Parathyroid adenoma (tissue), 2 donors: ENCODE measurements around the gene SKIC8.

Experiments
- H2AFZ ChIP-seq: fragments of 300-600 bp; sonication (generic); one replicate; pipeline ENCODE4 v1.7.0; 2017; ENCODE audit warnings: antibody characterized with exemption, mild to moderate bottlenecking
- H3K27ac ChIP-seq: fragments of 300-600 bp; sonication (generic); one replicate; pipeline ENCODE4 v1.7.0; 2017
- H3K27me3 ChIP-seq: fragments of 300-600 bp; sonication (generic); one replicate; pipeline ENCODE4 v1.7.0; 2017; ENCODE audit warnings: low read length; ENCODE audit not compliant: control insufficient read depth, insufficient read depth
- H3K36me3 ChIP-seq: fragments of 300-600 bp; sonication (generic); one replicate; pipeline ENCODE4 v1.7.0; 2017; ENCODE audit warnings: low read length; ENCODE audit not compliant: control insufficient read depth, insufficient read depth
- H3K4me1 ChIP-seq: fragments of 300-600 bp; sonication (generic); one replicate; pipeline ENCODE4 v1.7.0; 2017; ENCODE audit warnings: control low read depth
- H3K4me2 ChIP-seq: fragments of 300-600 bp; sonication (generic); one replicate; pipeline ENCODE4 v1.7.0; 2017; ENCODE audit warnings: low read length
- H3K4me3 ChIP-seq: fragments of 300-600 bp; sonication (generic); one replicate; pipeline ENCODE4 v1.7.0; 2017; ENCODE audit warnings: low read depth, low read length
- H3K79me2 ChIP-seq: fragments of 300-600 bp; sonication (generic); one replicate; pipeline ENCODE4 v1.7.0; 2017; ENCODE audit warnings: control low read depth
- H3K9ac ChIP-seq: fragments of 300-600 bp; sonication (generic); one replicate; pipeline ENCODE4 v1.7.0; 2017; ENCODE audit warnings: mild to moderate bottlenecking
- H3K9me3 ChIP-seq: fragments of 300-600 bp; sonication (generic); one replicate; pipeline ENCODE4 v1.7.0; 2017; ENCODE audit warnings: low read length; ENCODE audit not compliant: control insufficient read depth
- TF ChIP-seq, protein P1 (sequence below): fragments of 300-600 bp; sonication (generic); IDR thresholded peaks from one replicate; pipeline ENCODE4 v1.7.0; 2017; ENCODE audit warnings: antibody characterized with exemption, mild to moderate bottlenecking
- donor health status: primary hyperparathyroidism.

The SKIC8 gene

DNA sequence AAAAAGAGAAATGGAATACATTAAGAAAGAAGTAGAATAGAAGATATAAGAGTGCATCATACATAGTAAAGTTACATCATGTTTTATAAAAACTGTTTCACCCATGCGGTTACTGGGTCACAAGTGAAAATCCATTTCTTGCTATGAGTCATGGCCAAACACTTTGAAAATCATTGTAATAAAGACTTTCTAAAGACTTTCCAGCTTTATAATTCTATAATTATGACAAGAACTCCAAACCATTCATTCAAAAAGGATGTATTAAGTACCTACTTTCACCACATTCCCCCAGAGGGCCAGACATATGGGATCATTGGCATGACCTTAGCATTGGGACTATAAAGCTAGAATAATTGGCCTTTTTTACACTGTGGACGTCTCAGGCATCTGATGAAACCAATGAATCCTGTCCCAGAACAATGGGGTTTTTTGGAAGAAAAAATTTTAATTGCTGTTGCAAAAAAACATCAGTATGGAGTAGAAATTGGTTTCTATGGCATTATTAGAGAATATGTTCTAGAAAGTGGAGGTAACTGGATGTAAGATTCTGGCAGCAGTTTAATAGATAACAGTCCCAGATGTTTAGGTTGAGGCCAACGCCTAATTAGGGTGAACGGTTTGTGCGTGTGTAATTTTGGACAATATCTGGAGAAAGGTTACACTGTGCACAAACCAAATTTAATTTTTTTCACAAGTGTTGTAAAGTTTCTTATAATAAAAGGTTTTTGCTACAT is 3.3 kb upstream of the SKIC8 start:
- no peaks in the 10 kb centered on the region for H3K79me2 ChIP-seq
- no peaks in the 10 kb centered on the region for H3K27me3 ChIP-seq
- TF ChIP-seq, protein P1, sequence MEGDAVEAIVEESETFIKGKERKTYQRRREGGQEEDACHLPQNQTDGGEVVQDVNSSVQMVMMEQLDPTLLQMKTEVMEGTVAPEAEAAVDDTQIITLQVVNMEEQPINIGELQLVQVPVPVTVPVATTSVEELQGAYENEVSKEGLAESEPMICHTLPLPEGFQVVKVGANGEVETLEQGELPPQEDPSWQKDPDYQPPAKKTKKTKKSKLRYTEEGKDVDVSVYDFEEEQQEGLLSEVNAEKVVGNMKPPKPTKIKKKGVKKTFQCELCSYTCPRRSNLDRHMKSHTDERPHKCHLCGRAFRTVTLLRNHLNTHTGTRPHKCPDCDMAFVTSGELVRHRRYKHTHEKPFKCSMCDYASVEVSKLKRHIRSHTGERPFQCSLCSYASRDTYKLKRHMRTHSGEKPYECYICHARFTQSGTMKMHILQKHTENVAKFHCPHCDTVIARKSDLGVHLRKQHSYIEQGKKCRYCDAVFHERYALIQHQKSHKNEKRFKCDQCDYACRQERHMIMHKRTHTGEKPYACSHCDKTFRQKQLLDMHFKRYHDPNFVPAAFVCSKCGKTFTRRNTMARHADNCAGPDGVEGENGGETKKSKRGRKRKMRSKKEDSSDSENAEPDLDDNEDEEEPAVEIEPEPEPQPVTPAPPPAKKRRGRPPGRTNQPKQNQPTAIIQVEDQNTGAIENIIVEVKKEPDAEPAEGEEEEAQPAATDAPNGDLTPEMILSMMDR = no peak
- no peak overlapping the region for H3K27ac ChIP-seq
- H3K9ac ChIP-seq = no peak overlapping the region
- H3K4me2 ChIP-seq = no peak overlapping the region
- H3K4me3 ChIP-seq = no peak overlapping the region
- no peak overlapping the region for H2AFZ ChIP-seq
- H3K4me1 ChIP-seq = no peaks in the 10 kb centered on the region
- H3K9me3 ChIP-seq = no peaks in the 10 kb centered on the region
- no peaks in the 10 kb centered on the region for H3K36me3 ChIP-seq

DNA sequence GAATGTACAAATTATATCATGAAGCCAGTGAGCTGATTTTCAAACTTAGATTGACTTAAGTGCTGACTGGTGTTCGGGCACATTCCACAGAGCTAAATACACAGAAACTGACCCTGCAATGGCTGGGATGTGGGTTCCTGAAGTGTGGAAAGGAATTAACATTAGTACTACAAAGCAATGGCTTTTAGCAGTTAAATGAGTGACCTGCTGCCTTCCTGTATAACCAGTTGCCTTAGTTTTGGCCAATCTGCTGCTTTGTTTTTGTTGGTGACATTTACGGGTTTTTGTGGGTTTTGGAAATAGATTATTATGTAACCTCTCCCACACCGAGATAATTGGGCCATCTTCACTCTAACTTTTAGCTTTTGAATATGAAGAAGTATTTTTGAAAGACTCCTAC is 2.4 kb upstream of the SKIC8 start:
- Histone ChIP-seq H3K36me3 (no peaks in the 10 kb centered on the region), H3K4me1 (no peaks in the 10 kb centered on the region), H2AFZ (no peak overlapping the region), H3K79me2 (no peaks in the 10 kb centered on the region), H3K9me3 (no peaks in the 10 kb centered on the region), H3K27ac (no peak overlapping the region), H3K4me2 (no peak overlapping the region), H3K9ac (no peak overlapping the region), H3K27me3 (no peaks in the 10 kb centered on the region), H3K4me3 (no peak overlapping the region)
- TF ChIP-seq, protein P1 = no peak

DNA sequence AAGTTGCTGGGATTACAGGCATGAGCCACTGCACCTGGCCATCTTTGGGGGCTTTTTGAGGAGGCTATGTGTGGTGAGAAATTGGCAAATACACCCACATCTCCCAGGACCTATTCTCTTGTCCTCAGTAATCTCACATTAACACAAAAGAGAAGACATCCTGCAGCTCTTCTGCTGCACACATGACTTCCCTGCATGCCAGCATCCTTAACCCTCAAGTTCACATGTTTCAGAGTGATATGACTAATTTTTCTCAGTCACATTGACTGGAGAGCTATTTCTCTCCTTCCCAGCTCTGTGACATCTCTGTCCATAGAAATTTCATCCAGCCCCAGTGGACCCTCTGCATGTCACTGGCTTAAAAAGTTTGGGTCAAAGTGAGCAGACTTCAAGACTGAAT is 1.9 kb upstream of the SKIC8 start:
- no peaks in the 10 kb centered on the region for H3K9me3 ChIP-seq
- no peaks in the 10 kb centered on the region for H3K36me3 ChIP-seq
- TF ChIP-seq, protein P1 = no peak
- no peaks in the 10 kb centered on the region for H3K27me3 ChIP-seq
- H3K79me2 ChIP-seq = no peaks in the 10 kb centered on the region
- H3K27ac ChIP-seq = no peak overlapping the region
- H3K4me2 ChIP-seq = no peak overlapping the region
- no peak overlapping the region for H3K4me3 ChIP-seq
- H3K9ac ChIP-seq = no peak overlapping the region
- H2AFZ ChIP-seq = no peak overlapping the region
- H3K4me1 ChIP-seq = no peaks in the 10 kb centered on the region

DNA sequence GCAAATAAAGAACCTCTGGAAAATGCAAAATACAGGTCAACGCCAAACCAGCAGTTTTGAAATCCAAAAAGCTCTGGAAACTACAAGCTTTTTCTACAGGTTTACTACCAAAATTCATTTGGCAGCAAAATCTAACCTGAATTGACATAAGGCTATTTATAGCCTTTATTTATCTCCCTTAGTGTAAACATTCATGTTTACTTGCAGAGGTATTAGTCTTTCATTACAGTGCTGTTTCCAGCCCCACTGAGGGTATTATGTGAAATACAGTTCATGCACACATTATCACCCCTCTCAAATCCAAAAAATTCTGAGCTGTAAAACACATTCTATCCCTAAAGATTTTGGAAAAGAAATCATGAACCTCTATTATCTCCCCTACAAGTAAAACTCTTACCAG is 7.2 kb downstream of the SKIC8 start:
- Histone ChIP-seq H3K27me3 (no peaks in the 10 kb centered on the region), H2AFZ (no peak overlapping the region), H3K9ac (no peak overlapping the region), H3K79me2 (no peaks in the 10 kb centered on the region), H3K27ac (no peak overlapping the region), H3K4me1 (no peaks in the 10 kb centered on the region), H3K36me3 (no peaks in the 10 kb centered on the region), H3K4me2 (no peak overlapping the region), H3K9me3 (no peaks in the 10 kb centered on the region), H3K4me3 (no peak overlapping the region)
- TF ChIP-seq, protein P1 = no peak

DNA sequence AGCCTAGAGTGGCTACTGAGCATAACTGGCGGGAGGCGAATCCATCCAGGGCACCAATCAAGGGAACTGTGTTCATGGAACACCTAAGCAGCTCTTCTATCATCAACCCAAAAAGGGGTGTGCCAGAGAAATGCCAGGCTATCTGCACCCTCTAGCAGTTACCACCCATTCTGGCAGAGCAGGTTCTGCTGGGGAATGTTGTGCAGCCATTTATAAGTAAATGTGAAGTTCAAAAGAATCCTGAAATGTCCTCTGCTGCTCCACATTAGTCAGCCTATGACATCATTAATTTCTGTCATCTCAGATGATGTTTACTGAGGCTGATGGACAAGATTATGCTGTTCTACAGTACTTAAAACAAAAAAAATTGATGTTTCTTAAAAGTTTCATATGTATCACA is 7.7 kb downstream of the SKIC8 start:
- H3K9me3 ChIP-seq = no peaks in the 10 kb centered on the region
- no peaks in the 10 kb centered on the region for H3K36me3 ChIP-seq
- no peak overlapping the region for H3K4me2 ChIP-seq
- no peaks in the 10 kb centered on the region for H3K27me3 ChIP-seq
- no peak overlapping the region for H3K27ac ChIP-seq
- H3K4me1 ChIP-seq = no peaks in the 10 kb centered on the region
- no peak overlapping the region for H3K9ac ChIP-seq
- no peak overlapping the region for H3K4me3 ChIP-seq
- no peaks in the 10 kb centered on the region for H3K79me2 ChIP-seq
- TF ChIP-seq, protein P1 = no peak
- H2AFZ ChIP-seq = no peak overlapping the region
